AG04450 (cell line): ENCODE results near the gene METTL5. TPM values are rescaled to one million over a fixed set of nuclear protein-coding genes. Genes with fewer than 3 reads are reported as not detected.
"Not testable (repeated sequence)": the region's sequence is repeated elsewhere in the genome, so short reads cannot be mapped to it uniquely, and the experiment has no call there.

Experiments used
- CTCF ChIA-PET: fragments of 300-600, 350-600 bp; formaldehyde crosslinking; extraction: SDS; loops from one replicate; lab custom pipeline; 2022; ENCODE audit warnings: antibody characterized with exemption, inconsistent platforms; lab: Charles Lee
- POLR2A ChIA-PET: fragments of 350-600 bp; formaldehyde crosslinking; extraction: SDS; loops from one replicate; lab custom pipeline; 2021; ENCODE audit warnings: antibody characterized with exemption, inconsistent platforms; lab: Yijun Ruan, JAX
- DNase-seq: peaks from one replicate; pipeline ENCODE4 v3.0.0-alpha.2; 2011; ENCODE audit warnings: low read depth, low spot score
- H3K27ac ChIP-seq: one replicate; pipeline ENCODE4 v1.5.1; 2012; ENCODE audit warnings: low read depth, low read length, control low read depth
- H3K27me3 ChIP-seq: one replicate; pipeline ENCODE4 v1.6.0; 2012; ENCODE audit warnings: low read length; ENCODE audit not compliant: control insufficient read depth, insufficient read depth
- H3K4me3 ChIP-seq: 2 replicates; pipeline ENCODE4 v1.5.1; 2011; ENCODE audit warnings: mild to moderate bottlenecking, low read depth, low read length, control low read depth
- H3K9me3 ChIP-seq: 2 replicates; pipeline ENCODE4 v1.5.1; 2012; ENCODE audit warnings: low read length; ENCODE audit not compliant: control insufficient read depth, insufficient read depth
- polyA plus RNA-seq: library from polyadenylated mRNA; depleted of rRNA; stranded (reverse); fragments of >200 nt; gene quantifications from 2 replicates; pipeline ENCODE4 v1.2.3, GENCODE V29; 2011
- TF ChIP-seq, protein P1 (sequence below): IDR thresholded peaks from 2 replicates; pipeline ENCODE4 v1.5.1; 2011; ENCODE audit warnings: low read depth, low read length, control low read depth, inconsistent platforms

METTL5 gene
- polyA plus RNA-seq, 1 experiment, result 45.0 TPM

DNA sequence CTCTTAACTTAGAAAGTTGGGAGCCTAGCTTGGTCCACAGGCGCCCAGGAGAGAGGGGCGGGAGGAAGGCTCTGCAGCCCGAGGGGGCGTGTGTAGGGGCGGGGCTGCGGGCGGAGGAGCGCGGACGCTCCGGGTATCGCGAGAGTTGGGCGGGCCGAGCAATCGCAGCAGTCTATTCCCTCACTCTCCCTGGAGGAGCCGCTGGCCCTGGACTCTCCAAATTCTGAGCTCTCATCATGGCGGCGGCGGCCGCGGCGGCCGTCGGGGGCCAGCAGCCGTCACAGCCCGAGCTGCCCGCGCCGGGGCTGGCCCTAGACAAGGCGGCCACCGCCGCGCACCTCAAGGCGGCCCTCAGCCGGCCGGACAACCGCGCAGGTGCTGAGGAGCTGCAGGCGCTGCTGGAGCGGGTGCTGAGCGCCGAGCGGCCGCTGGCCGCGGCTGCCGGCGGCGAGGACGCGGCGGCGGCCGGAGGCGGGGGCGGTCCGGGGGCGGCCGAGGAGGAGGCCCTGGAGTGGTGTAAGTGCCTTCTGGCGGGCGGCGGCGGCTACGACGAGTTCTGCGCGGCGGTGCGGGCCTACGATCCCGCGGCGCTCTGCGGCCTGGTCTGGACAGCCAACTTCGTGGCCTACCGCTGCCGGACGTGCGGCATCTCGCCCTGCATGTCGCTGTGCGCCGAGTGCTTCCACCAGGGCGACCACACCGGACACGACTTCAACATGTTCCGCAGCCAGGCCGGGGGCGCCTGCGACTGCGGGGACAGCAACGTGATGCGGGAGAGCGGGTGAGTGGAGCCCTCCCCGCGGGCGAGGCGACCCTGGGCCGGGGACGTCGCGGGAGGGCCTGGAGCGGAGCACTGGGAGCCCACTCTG, 2.8 kb upstream of the METTL5 start, which contains the start of gene UBR3:
Gene UBR3 (plus strand): TSS at position 183 of the 869 bp plus-strand sequence. CDS start 54 bp downstream, at position 237.
- H3K27ac ChIP-seq, result peak within 1 kb of the TSS; percentile 47
- peak within 1 kb of the TSS; percentile 92 for H3K4me3 ChIP-seq
- TF ChIP-seq, protein P1, sequence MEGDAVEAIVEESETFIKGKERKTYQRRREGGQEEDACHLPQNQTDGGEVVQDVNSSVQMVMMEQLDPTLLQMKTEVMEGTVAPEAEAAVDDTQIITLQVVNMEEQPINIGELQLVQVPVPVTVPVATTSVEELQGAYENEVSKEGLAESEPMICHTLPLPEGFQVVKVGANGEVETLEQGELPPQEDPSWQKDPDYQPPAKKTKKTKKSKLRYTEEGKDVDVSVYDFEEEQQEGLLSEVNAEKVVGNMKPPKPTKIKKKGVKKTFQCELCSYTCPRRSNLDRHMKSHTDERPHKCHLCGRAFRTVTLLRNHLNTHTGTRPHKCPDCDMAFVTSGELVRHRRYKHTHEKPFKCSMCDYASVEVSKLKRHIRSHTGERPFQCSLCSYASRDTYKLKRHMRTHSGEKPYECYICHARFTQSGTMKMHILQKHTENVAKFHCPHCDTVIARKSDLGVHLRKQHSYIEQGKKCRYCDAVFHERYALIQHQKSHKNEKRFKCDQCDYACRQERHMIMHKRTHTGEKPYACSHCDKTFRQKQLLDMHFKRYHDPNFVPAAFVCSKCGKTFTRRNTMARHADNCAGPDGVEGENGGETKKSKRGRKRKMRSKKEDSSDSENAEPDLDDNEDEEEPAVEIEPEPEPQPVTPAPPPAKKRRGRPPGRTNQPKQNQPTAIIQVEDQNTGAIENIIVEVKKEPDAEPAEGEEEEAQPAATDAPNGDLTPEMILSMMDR, result peak; percentile 19; the same call in 1 of the 2 replicates
- DNase-seq, result peak; percentile 86
- CTCF ChIA-PET, result interaction anchor here (0.6 to 4.0 kb wide), 10 partner anchors 11 to 243 kb away, joined by 3 to 27 read pairs (median 4); no protein-coding TSS in a partner anchor
- no peaks in the 10 kb centered on the region for H3K9me3 ChIP-seq
- POLR2A ChIA-PET, result interaction anchor here (0.6 to 1.6 kb wide), 11 partner anchors 19 to 1072 kb away, joined by 3 to 6 read pairs (median 3); partner anchors contain the start of genes CFAP210, PHOSPHO2 and SSB
- H3K27me3 ChIP-seq, result no peaks in the 10 kb centered on the region

DNA sequence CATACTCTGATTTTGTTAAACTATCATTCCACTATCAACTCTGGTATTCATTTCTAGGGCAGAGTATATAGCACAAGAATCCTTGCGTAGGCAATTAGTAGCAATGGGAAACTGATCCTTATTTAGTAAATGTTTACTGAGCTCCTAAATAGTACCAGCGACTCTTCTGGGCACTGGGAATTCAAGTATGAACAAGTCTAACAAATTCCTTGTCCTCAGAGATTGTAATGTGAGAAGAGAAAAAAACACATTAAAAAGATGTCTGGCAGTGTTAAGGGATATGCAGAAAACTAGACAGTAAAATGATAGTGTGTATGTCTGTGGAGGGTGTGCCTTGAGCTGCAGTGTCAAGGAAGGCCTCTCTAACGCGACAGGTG, 721 bp downstream of the METTL5 start:
- Histone ChIP-seq H3K4me3 (peak overlapping the region; percentile 82), H3K9me3 (no peaks in the 10 kb centered on the region), H3K27ac (no peak overlapping the region), H3K27me3 (no peaks in the 10 kb centered on the region)
- TF ChIP-seq, protein P1, result no peak
- DNase-seq, result no peak
- CTCF ChIA-PET, result interaction anchor here (0.7 to 4.0 kb wide), 15 partner anchors 9 to 372 kb away, joined by 3 to 27 read pairs (median 4); no protein-coding TSS in a partner anchor
- POLR2A ChIA-PET, result no interaction called here

DNA sequence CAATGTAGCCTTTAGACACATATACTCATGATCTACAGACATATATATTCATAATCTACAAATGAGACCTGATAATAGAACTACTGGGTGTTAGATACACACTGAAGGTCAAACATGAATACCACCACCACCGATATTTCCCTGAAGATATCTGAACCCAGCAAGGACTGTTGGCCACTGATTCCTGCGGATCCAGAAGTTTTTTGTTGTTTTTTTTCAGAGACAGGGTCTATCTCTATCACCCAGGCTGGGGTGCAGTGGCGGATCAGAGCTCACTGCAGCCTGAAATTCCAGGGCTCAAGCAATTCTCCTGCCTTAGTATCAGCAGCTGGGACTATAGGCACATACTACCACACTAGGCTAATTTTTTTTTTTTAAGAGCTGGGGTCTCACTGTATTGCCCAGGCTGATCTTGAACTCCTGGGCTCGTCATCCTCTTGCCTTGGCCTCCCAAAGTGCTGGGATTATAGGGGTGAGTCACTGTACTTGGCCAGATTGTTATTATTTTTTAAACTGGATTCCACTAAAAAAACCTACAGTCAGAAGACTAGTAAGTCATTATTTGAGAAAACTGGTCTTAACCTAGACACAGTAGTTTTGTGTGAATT, 1.8 kb downstream of the METTL5 start:
- POLR2A ChIA-PET, result no interaction called here
- TF ChIP-seq, protein P1, result no peak
- Histone ChIP-seq H3K27ac (no peak overlapping the region), H3K4me3 (no peak overlapping the region), H3K27me3 (no peaks in the 10 kb centered on the region), H3K9me3 (no peaks in the 10 kb centered on the region)
- CTCF ChIA-PET, result interaction anchor here (0.9 to 1.6 kb wide), 3 partner anchors 8 to 371 kb away, joined by 3 to 5 read pairs (median 4); no protein-coding TSS in a partner anchor
- no peak for DNase-seq

DNA sequence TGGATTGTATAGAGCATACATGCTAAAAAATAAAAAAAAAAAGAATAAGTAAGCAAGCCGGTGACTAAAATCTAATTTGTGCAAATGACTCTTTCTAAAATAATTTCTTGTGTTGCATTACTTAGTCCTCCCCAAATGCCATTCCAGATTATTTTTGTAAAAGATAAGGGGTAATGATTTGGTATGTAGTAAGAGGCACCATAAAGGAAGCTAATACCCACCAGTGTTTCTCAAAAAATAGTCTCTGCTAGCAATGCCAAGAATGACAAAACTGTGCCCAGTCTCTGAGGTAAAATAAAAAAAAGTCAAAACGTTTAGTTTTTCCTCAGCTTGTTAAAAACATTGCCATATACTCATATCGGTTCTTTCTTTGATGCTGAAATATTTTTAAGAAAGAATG, 2.7 kb downstream of the METTL5 start:
- H3K9me3 ChIP-seq, result no peaks in the 10 kb centered on the region
- no peak overlapping the region for H3K4me3 ChIP-seq
- H3K27me3 ChIP-seq, result no peaks in the 10 kb centered on the region
- no peak for DNase-seq
- TF ChIP-seq, protein P1, result no peak
- H3K27ac ChIP-seq, result no peak overlapping the region
- POLR2A ChIA-PET, result no interaction called here
- CTCF ChIA-PET, result interaction anchor here (1.0 kb wide), 1 partner anchor 101 kb away, joined by 3 read pairs; no protein-coding TSS in a partner anchor

DNA sequence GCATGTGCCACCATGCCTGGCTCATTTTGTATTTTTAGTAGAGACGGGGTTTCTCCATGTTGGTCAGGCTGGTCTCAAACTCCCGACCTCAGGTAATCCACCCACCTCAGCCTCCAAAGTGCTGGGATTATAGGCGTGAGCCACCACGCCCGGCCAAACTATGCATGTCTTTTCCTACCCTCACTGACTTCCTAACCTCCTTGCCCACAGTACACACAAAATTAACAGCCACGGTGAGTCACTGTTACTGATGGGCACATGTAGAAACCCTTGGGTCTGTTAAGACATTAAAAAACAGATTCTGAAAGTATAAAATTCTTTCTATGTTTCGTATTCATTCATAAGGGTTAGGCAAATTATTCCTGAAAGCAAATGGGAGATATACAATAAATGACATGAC, 4.6 kb downstream of the METTL5 start:
- H3K4me3 ChIP-seq, H3K27me3 ChIP-seq, H3K9me3 ChIP-seq, DNase-seq, H3K27ac ChIP-seq, CTCF ChIA-PET, POLR2A ChIA-PET: not testable (repeated sequence)
